BE2C (cell line): Measurements from ENCODE around the gene SPATA46.

ENCODE experiments used
- DNase-seq: peaks from one replicate; pipeline ENCODE4 v3.0.0-alpha.2; 2020
- H3K27me3 ChIP-seq: fragments of 250-450 bp; sonication (Bioruptor Pico); 2 replicates; pipeline ENCODE4 v1.5.1; 2020; ENCODE audit warnings: mild to moderate bottlenecking
- H3K36me3 ChIP-seq: fragments of 250-450 bp; sonication (Bioruptor Pico); 2 replicates; pipeline ENCODE4 v1.5.1; 2020; ENCODE audit warnings: mild to moderate bottlenecking
- H3K4me1 ChIP-seq: fragments of 250-450 bp; sonication (Bioruptor Pico); 2 replicates; pipeline ENCODE4 v1.5.1; 2020
- H3K4me3 ChIP-seq: 2 replicates; pipeline ENCODE4 v1.5.1; 2011; ENCODE audit warnings: low read depth, low read length
- H3K9me3 ChIP-seq: fragments of 250-450 bp; sonication (Bioruptor Pico); 2 replicates; pipeline ENCODE4 v1.5.1; 2020
- TF ChIP-seq, protein P1 (sequence below): IDR thresholded peaks from 2 replicates; pipeline ENCODE4 v1.5.1; 2012; ENCODE audit warnings: mild to moderate bottlenecking, low read depth, low read length

Gene SPATA46

DNA sequence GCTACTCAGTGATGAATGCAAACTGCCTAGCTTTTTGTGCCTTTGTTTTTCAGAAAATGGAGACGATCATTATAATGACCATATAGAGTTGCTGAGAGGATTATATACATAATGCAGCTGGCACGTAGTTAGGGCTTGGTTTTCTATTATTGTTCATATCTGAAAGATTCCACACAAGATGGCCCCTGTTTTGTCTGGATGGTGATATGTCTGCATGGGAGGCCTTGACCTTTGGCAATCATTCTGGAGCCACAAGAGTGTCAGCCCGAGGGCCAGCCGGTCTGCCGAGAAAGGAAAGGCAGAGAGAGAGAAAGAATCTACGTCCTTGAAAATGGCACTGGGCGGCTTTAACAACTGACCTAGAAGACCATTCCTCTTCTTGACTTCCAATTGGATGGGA is 41.0 kb upstream of the SPATA46 start:
- TF ChIP-seq, protein P1, sequence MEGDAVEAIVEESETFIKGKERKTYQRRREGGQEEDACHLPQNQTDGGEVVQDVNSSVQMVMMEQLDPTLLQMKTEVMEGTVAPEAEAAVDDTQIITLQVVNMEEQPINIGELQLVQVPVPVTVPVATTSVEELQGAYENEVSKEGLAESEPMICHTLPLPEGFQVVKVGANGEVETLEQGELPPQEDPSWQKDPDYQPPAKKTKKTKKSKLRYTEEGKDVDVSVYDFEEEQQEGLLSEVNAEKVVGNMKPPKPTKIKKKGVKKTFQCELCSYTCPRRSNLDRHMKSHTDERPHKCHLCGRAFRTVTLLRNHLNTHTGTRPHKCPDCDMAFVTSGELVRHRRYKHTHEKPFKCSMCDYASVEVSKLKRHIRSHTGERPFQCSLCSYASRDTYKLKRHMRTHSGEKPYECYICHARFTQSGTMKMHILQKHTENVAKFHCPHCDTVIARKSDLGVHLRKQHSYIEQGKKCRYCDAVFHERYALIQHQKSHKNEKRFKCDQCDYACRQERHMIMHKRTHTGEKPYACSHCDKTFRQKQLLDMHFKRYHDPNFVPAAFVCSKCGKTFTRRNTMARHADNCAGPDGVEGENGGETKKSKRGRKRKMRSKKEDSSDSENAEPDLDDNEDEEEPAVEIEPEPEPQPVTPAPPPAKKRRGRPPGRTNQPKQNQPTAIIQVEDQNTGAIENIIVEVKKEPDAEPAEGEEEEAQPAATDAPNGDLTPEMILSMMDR = no peak
- Histone ChIP-seq H3K4me1 (peaks cover 15% of the 10 kb centered on the region), H3K4me3 (no peak overlapping the region), H3K27me3 (no peaks in the 10 kb centered on the region), H3K9me3 (no peaks in the 10 kb centered on the region), H3K36me3 (no peaks in the 10 kb centered on the region)
- DNase-seq = no peak

DNA sequence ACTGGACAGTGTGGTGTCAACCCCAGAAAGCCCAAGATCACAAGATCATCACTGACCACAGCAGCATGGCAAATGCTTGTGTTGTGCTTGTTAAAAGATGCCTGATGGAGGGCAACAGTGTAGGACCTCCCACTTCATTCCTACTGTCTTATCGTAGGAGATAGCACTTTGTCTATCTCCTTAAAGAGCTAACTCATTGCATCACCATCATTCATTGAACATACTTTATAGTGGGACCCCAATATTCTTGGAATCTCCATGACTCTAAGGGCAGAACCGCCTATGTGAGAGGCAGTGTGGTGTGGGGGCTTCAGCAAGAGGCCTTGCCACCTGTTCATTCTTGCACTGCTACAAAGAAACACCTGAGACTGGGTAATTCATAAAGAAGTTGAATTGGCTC is 40.3 kb upstream of the SPATA46 start:
- TF ChIP-seq, protein P1 = no peak
- no peak for DNase-seq
- peaks cover 9% of the 10 kb centered on the region for H3K4me1 ChIP-seq

DNA sequence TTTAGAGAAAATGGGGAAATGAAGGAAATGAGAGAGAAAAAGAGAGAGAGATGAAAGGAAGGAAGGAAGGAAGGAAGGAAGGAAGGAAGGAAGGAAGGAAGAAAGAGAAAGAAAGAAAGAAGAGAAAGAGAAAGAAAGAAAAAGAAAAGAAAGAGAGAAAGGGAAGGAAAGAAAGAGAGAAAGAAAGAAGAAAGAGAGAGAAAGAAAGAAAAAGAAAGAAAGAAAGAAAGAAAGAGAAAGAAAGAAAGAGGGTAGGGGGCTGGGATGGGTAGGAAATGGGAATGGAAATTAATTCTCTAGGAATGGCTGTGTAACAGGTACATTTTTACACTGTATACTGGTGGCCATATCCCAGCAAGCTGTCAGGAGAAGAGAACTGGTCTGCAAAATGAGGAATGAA is 39.6 kb upstream of the SPATA46 start:
- no peak for DNase-seq

More for the DNA sequence above, 40.3 kb upstream of the SPATA46 start:
- Histone ChIP-seq H3K9me3 (no peaks in the 10 kb centered on the region), H3K27me3 (no peaks in the 10 kb centered on the region), H3K4me3 (no peak overlapping the region), H3K36me3 (no peaks in the 10 kb centered on the region)

DNA sequence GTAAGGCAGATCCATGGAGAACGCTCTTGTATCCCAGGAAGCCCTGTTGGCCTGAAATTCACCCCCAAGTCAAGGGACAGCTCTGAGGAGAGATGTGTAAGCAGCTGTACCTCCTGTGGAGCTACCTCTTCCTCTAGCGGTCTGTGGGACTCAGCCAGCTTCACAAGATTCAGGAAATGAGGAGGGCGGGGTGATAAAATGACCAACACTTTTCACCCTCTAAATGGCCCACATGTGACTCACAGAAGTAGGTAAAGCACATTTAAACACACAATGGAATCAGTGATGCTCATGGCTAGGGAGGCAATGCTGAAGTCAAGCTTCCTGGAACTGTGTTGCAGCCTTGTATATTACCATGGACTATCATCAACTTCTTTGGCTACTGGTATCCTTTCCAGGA is 35.3 kb upstream of the SPATA46 start, which contains the start of gene SH2D1B:
SH2D1B (minus strand) TSS at position 135 of the 400 bp plus-strand sequence; CDS start at position 15, 120 bp downstream.
- H3K27me3 ChIP-seq = no peaks in the 10 kb centered on the region
- TF ChIP-seq, protein P1 = no peak

More for the DNA sequence above, 39.6 kb upstream of the SPATA46 start:
- Histone ChIP-seq H3K4me3 (no peak overlapping the region), H3K27me3 (no peaks in the 10 kb centered on the region), H3K4me1 (peaks cover 2% of the 10 kb centered on the region; the same call in 1 of the 2 replicates), H3K36me3 (no peaks in the 10 kb centered on the region), H3K9me3 (no peaks in the 10 kb centered on the region)
- TF ChIP-seq, protein P1 = no peak

DNA sequence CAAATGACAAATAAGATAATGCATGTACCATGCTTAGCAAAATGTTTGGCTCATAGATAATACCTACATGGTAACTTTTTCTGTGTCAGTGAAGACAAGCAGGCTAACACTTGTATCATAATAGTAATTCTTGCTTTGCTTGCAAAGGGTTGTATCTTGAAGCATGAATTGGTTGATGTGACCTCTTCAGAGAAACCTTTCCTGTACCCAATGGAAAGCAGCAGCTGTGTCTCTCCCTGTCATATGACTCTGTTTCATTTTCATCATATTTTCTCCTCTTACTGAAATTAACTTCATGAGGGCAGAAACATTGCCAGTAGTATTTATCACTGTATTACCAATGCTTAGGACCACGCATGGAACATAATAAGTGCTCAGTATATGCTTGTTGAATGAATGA is 30.9 kb upstream of the SPATA46 start:
- TF ChIP-seq, protein P1 = no peak
- Histone ChIP-seq H3K27me3 (no peaks in the 10 kb centered on the region), H3K4me1 (no peaks in the 10 kb centered on the region), H3K36me3 (no peaks in the 10 kb centered on the region), H3K9me3 (peaks cover 3% of the 10 kb centered on the region; the same call in 1 of the 2 replicates), H3K4me3 (no peak overlapping the region)
- no peak for DNase-seq

More for the DNA sequence above, 35.3 kb upstream of the SPATA46 start, which contains the start of gene SH2D1B:
- Histone ChIP-seq H3K4me1 (no peaks in the 10 kb centered on the region), H3K9me3 (no peaks in the 10 kb centered on the region), H3K4me3 (no peak within 1 kb of the TSS), H3K36me3 (no peaks in the 10 kb centered on the region)
- DNase-seq = no peak

DNA sequence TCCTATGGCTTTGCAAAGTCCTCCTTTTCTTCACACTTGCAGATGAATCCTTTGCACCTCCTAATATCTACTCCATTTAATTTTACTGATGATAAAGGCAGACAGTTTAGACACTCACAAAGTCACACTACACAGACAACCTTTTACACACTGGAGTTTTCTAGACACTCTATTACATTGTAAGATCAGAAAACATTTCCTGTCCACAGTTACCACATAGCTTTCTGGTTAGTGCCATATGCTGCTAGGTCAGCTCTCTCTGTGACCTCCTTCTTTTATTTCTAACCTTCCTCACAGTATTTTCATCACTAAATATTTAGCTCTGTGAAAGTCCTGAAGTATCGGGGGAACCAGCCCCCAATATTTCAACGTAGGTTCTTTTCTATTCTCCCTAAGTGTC is 30.2 kb upstream of the SPATA46 start:
- Histone ChIP-seq H3K4me3 (no peak overlapping the region), H3K36me3 (no peaks in the 10 kb centered on the region), H3K4me1 (no peaks in the 10 kb centered on the region), H3K27me3 (no peaks in the 10 kb centered on the region), H3K9me3 (peaks cover 3% of the 10 kb centered on the region; the same call in 1 of the 2 replicates)
- DNase-seq = no peak
- TF ChIP-seq, protein P1 = no peak
